ENCODE results near the gene TRPM8. TPM values are rescaled to one million over a fixed set of nuclear protein-coding genes. Genes with fewer than 3 reads are reported as not detected.
"Not testable (repeated sequence)": the region's sequence is repeated elsewhere in the genome, so short reads cannot be mapped to it uniquely, and the experiment has no call there.

TRPM8 gene
- total RNA-seq, 4 donors from 2014 or later = 0.35 TPM; not detected in 3

DNA sequence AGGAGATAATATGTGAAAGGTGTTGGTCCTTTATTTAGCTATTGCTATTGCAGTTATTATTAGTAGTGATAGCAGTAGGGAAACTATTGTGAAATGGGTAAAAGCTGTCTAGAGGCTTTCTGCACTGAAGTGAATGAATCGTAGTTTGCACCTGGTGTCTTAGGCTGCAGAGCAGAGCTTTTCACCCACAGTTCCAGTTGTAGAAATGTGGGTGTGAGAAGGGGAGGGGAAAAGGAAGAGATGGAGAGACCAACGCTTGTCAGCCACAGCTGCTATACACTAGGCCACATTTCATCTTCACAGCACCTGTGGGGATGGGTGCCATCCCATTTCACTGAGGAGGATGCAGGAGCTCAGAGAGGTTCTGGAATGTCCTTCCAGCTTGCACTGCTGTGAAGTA is 50.0 kb downstream of the TRPM8 start:
- H3K4me3 ChIP-seq = no peak overlapping the region

DNA sequence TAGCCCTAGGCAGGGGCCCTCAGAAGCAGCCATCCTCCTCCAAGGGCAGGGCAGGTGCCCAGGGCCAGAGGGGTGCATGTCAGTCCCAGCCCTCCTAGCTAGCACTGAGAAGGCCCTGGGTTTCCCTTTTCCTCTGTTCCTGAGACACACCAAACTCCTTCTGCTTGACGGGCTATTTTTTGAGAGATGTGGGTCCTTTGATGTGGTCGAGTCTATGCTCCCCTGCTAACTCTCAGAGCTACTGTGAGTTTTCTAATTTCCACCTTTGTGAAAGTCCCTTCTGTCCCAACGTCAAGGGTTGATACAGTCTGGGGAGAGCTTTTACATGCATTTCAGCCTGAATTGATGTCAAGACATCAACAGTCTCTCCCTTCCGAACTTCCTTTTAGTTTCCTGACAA is 51.4 kb downstream of the TRPM8 start:
- Histone ChIP-seq H3K9me3 (no peaks in the 10 kb centered on the region), H3K27me3 (no peaks in the 10 kb centered on the region), H3K4me3 (no peak overlapping the region), H3K4me1 (no peaks in the 10 kb centered on the region), H3K27ac (no peak overlapping the region), H3K36me3 (no peaks in the 10 kb centered on the region)
- no peak for TF ChIP-seq CTCF (IDR thresholded peaks at IDR 0.05)
- intact Hi-C loops (cut with DNase I; ENCODE audit: low total_unique reads) = no loop called here
- no peak for DNase-seq

More for the DNA sequence above, 50.0 kb downstream of the TRPM8 start:
- no peak for DNase-seq
- H3K27ac ChIP-seq = no peak overlapping the region
- no peaks in the 10 kb centered on the region for H3K4me1 ChIP-seq
- no peaks in the 10 kb centered on the region for H3K36me3 ChIP-seq
- TF ChIP-seq POLR2A (IDR thresholded peaks at IDR 0.05) (no peak), CTCF (IDR thresholded peaks at IDR 0.05) (no peak)
- intact Hi-C loops (cut with DNase I; ENCODE audit: low total_unique reads) = no loop called here
- no peaks in the 10 kb centered on the region for H3K27me3 ChIP-seq
- no peaks in the 10 kb centered on the region for H3K9me3 ChIP-seq

DNA sequence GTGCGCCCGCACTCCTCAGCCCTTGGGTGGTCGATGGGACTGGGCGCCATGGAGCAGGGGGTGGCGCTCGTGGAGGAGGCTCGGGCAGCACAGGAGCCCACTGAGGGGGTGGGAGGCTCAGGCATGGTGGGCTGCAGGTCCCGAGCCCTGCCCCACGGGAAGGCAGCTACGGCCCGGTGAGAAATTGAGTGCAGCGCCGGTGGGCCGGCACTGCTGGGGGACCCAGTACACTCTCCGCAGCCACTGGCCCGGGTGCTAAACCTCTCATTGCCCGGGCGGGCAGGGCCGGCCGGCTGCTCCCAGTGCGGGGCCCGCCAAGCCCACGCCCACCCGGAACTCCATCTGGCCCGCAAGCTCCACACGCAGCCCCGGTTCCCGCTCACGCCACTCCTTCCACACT is 55.3 kb downstream of the TRPM8 start:
- H3K4me3 ChIP-seq; H3K27ac ChIP-seq; H3K36me3 ChIP-seq; intact Hi-C loops (cut with DNase I; ENCODE audit: low total_unique reads); DNase-seq; H3K9me3 ChIP-seq; H3K4me1 ChIP-seq; H3K27me3 ChIP-seq: not testable (repeated sequence)

DNA sequence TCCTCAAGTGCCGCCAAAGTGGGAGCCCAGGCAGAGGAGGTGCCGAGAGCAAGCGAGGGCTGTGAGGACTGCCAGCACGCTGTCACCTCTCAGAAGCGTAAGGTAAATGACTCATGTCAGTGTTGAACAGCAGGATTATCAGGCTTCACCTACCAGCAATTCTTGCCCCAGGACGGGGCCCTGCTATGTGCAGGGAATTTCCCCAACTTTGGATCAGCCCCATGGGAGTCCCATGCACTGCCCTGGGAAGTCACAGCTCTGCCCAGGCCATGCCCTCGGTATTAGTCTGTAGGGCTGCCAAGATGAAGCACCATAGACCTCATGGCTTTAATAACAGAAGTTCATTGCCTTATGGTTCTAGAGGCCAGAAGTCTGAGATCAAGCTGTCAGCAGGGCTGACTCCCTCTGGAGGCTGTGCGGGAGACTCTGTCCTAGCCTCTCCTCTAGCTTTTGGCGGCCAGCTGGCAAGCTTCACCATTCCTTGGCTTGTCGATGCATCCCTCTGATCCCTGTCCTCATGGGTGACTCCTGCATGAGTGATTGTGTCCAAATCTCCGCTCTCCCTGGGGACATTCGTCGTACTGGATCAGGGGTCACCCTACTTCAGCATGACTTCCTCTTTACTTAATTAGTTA is 55.9 kb downstream of the TRPM8 start:
- TF ChIP-seq POLR2A (IDR thresholded peaks at IDR 0.05) (no peak), CTCF (IDR thresholded peaks at IDR 0.05) (no peak)

DNA sequence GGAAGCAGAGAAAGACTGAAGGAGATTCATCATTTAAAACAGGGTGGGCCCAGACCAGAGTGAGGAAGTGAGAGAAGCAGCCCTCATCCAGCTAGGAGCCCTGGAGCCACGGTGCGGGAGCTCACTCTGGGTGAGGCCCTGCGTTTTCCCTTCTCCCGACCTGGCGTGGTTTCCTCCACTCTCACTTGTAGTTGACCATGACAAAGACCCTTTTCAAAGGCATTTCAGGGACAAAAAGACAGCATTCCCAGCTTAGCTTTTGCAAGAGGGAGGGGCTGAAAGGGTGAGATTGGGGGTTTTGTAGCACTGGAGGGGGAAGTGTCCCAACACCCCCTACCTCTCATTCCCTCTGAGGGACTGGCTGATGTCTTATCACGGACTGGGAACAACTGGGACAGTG is 56.6 kb downstream of the TRPM8 start:
- no peaks in the 10 kb centered on the region for H3K27me3 ChIP-seq
- intact Hi-C loops (cut with DNase I; ENCODE audit: low total_unique reads) = no loop called here
- H3K4me1 ChIP-seq = no peaks in the 10 kb centered on the region
- no peaks in the 10 kb centered on the region for H3K36me3 ChIP-seq
- no peak overlapping the region for H3K4me3 ChIP-seq
- no peak for DNase-seq
- TF ChIP-seq POLR2A (IDR thresholded peaks at IDR 0.05) = no peak
- TF ChIP-seq CTCF (IDR thresholded peaks at IDR 0.05) = no peak
- no peaks in the 10 kb centered on the region for H3K9me3 ChIP-seq
- no peak overlapping the region for H3K27ac ChIP-seq

More for the DNA sequence above, 55.9 kb downstream of the TRPM8 start:
- no peaks in the 10 kb centered on the region for H3K4me1 ChIP-seq
- no peaks in the 10 kb centered on the region for H3K9me3 ChIP-seq
- H3K27me3 ChIP-seq = no peaks in the 10 kb centered on the region
- H3K4me3 ChIP-seq = no peak overlapping the region
- intact Hi-C loops (cut with DNase I; ENCODE audit: low total_unique reads) = no loop called here
- no peak for DNase-seq
- H3K27ac ChIP-seq = no peak overlapping the region
- H3K36me3 ChIP-seq = no peaks in the 10 kb centered on the region

Measured in uterus (tissue), 4 donors.